Hematopoietic multipotent progenitor cell (in vitro differentiated cells): ENCODE data around the gene KCP. TPM values are rescaled to one million over a fixed set of nuclear protein-coding genes. Genes with fewer than 3 reads are reported as not detected.

Experiments
- DNase-seq, 3 donors: peaks; one replicate each; pipeline ENCODE4 v3.0.0-alpha.2; 2011 to 2015; ENCODE audit warnings: low read depth in 2 of 3, low spot score in 2 of 3
- total RNA-seq: library from RNA; depleted of rRNA; stranded (reverse); fragments of >200 nt; gene quantifications from one replicate; pipeline ENCODE4 v1.2.3, GENCODE V29; 2012

Gene KCP
- total RNA-seq, 1 donor: under 0.01 TPM

DNA sequence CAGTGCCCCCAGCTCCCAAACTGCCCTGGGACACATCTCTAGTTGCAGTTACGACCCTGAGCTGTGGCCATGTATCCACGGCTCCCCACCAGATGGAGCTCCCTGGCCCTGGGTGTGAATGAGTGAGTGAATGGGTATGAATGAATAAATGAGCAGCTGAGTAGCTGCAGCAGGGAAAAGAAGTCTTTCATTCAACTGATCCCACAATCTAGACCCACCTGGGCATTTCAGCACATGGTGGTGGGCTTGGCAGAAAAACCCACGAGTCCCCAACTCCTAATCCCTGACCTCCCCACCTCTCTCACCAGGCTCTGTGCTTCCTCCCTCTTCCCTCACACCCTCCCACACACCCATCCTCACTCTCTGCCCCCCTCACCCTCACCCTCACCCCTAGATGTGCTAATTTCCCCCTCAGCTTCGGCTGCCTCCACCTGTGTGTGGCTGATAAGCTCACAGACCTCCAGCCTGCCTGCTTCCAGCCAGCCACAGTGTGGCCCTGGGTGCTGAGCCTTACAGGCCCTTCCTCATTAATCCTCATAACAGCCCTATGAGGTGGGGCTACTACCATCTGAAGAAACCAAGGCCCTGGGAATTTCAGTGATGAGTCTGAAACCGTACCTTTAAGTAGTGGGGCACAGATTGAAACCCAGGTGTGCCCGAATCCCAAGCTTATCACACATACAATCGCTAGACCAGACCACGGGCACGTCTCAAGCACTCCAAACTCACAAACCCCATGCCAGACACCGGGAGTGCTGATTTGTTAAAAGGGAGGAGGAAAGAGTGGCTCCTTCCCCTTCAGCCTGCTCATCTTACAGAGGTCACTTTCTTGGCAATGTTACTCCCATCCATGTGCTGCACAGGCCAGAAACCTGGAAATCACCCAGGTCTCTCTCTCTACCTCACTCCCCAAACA, 50.1 kb downstream of the KCP start:
- peak in 2 of 3 donors; percentile 73 to 85 for DNase-seq

DNA sequence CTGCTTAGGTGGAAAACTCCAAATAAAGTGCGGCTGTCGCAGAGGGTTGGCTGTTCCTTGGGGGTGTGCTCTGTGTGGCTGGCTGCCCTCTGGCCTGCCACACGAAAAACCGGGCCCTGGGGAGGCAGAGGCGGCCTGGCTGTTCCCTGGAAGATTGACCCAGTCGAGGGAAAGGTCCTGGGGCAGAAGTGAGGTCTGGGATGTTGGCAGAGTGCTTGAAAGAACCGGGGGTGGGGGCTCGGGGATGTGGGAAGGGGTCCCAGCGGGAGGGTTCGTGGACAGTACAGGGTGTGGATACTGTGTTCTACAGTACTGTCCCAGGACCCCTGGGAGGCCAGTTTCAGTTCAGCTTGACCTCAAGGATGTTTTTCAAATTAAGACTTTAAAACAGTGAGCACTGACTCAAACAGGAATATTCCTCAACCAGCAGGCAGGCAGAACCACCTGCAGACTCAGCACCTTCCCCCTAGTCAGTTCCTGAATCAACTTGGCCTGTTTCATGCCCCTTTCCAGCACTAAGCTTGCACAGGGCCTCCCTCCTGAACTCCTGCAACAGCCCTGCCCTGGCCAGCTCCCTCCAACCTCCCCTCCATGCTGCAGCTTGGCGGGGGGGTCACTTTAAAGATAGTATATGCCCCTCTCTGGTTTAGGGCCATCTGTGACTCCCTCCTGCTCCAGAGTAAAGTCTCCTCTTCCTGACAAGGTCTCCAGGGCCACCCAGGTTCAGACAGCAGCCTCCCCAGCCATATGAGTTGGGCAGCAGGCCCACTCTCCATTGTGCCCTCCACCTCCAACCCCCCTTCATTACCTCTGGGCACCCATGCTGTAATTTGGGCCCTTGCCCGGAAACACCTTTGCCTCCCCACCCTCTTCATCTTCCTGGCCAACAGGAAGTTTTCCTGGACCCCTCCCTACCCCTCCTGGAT, 51.0 kb downstream of the KCP start:
- DNase-seq: no peak

DNA sequence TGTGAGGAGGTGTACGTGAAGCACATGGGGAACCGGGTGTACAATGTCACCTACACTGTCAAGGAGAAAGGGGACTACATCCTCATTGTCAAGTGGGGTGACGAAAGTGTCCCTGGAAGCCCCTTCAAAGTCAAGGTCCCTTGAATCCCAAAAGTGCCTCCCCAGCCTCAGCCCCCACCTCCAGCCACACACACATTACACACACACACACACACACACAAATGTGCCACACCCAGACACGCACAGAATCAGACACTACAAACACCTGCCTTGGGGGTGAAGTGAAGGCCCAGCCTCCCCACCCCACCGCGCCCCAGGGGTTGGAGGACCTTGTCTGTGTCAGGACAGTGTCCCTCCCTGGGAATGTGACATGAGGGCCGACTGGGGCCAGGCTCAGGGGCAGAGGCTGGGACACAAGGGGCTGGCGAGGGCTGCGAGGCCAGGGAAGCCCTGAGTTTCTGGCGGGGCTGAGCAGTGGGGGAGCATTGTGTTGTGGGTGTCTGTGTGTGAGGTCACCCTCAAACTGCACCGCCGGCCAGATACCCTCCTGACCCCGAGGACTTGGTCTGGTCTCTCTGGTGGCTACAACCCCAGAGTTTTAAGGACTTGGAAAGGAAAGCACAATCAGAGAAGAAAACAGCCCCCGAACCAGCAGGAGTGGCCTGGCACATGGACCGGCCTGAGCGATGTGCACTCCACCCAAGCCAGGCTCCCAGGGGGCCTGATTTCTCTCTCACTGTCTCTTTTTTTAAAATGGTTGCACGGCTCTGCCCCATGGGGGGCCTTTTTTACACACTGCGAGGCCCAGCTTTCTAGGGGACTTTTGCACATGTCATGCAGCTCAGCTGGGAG, 51.9 kb downstream of the KCP start:
- DNase-seq: no peak

DNA sequence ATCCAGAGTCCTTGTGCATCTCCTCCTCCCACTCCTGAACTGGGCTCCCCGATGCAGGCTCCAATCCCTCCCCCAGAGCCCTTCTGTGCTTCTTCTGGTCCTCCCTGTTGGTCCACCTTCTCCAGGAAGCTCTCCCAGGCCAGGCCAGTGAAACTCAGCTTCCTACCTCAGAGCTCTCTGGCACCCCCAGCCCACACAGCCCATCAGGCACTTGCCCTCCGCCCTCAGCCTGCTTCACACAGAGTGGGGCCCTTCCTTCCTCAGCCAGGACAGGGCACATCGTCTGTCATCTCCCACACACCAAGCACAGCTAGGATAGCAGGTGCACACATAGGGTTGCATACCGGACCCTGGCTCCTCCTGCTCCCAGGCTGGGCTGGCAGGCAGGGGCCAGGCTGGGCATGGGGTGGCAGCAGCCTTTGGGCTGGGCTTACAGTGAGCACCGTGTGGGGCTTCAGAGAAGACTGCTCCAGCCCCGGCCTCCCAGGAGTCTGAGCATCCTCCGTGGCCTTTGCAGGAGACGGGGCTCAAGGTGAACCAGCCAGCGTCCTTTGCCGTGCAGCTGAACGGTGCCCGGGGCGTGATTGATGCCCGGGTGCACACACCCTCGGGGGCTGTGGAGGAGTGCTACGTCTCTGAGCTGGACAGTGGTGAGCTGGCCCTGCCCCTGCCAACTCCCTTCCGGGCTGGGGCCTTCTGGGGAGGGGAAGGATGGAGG, 54.3 kb downstream of the KCP start:
- DNase-seq: no peak

DNA sequence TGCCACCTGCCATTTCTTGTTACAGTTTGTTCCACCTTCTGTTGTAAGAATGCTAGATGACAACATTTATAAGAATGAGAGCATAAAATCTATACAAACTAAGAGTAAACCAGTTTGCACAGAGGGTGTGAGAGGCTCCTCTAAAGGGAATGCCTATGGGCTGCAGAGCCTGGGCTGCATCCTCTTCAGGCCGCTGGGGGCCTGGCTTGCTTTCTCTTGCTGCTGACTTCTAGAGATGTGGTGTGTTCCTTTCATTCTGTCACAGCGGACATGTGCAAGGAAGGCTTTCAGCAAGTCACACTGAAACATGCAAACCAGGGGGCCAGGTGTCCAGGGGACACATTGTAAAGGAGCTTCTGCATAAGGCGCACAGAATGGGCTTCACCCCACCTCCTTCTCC, 55.0 kb downstream of the KCP start:
- DNase-seq: no peak

GRCh38 chr7:128854396-128854795, 56.1 kb downstream of the KCP start:
- DNase-seq: no peak

DNA sequence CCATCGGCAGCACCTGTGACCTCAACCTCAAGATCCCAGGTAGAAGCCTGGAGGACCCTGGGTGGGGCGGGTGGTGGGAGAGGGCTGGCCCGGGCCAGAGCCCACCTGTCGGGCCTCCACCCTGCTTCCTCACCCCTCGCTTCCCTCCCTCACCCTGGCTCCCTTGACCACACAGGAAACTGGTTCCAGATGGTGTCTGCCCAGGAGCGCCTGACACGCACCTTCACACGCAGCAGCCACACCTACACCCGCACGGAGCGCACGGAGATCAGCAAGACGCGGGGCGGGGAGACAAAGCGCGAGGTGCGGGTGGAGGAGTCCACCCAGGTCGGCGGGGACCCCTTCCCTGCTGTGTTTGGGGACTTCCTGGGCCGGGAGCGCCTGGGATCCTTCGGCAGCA, 56.7 kb downstream of the KCP start:
- peak in 1 of 3 donors; percentile 27 for DNase-seq

DNA sequence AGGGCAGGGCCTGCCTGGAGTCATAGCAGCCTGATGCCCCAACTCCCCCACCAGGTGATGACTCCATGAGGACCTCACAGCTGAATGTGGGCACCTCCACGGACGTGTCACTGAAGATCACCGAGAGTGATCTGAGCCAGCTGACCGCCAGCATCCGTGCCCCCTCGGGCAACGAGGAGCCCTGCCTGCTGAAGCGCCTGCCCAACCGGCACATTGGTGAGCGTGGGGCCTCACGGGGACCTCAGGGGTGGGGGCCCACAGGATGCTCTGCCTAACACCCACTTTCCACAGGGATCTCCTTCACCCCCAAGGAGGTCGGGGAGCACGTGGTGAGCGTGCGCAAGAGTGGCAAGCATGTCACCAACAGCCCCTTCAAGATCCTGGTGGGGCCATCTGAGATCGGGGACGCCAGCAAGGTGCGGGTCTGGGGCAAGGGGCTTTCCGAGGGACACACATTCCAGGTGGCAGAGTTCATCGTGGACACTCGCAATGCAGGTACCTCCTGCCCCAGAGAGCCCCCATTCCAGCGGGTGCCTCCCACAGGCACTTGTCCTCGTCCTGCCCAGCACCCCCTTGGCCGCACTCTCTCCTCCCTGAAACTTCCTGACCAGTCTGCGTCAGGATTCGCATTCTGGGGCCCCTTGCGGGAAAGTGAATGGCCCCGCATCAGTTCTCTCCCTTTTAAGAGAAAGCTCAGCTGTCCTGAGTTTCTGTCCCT, 57.8 kb downstream of the KCP start:
- no peak for DNase-seq

GRCh38 chr7:128849804-128850490, 60.6 kb downstream of the KCP start:
- no peak for DNase-seq

DNA sequence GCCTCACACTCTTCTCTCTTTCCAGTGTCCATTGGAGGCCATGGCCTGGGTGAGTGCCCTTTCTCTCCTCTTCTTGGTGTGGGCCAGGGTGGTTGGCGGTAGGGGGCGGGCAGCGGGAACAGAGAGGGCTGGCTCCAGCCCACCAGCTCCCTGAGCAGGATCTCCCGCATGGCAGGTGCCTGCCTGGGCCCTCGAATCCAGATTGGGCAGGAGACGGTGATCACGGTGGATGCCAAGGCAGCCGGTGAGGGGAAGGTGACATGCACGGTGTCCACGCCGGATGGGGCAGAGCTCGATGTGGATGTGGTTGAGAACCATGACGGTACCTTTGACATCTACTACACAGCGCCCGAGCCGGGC, 61.4 kb downstream of the KCP start:
- DNase-seq: no peak

GRCh38 chr7:128848289-128849155, 62.0 kb downstream of the KCP start:
- no peak for DNase-seq

DNA sequence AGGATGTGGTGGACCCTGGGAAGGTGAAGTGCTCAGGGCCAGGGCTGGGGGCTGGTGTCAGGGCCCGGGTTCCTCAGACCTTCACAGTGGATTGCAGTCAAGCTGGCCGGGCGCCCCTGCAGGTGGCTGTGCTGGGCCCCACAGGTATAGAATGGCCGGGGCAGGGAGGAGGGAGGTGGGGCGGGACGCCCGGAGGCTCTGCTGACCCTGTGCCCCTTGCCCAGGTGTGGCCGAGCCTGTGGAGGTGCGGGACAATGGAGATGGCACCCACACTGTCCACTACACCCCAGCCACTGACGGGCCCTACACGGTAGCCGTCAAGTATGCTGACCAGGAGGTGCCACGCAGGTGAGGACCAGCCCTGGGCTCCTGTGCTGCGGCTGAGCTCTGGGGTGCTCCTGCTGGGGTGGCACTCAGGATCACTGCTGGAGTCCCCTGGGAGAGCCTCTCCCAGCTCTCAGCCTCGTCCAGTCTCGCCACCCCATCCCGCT, 62.7 kb downstream of the KCP start:
- DNase-seq: no peak

GRCh38 chr7:128846781-128847444, 63.6 kb downstream of the KCP start:
- DNase-seq: no peak

GRCh38 chr7:128845987-128846386, 64.5 kb downstream of the KCP start:
- no peak for DNase-seq

DNA sequence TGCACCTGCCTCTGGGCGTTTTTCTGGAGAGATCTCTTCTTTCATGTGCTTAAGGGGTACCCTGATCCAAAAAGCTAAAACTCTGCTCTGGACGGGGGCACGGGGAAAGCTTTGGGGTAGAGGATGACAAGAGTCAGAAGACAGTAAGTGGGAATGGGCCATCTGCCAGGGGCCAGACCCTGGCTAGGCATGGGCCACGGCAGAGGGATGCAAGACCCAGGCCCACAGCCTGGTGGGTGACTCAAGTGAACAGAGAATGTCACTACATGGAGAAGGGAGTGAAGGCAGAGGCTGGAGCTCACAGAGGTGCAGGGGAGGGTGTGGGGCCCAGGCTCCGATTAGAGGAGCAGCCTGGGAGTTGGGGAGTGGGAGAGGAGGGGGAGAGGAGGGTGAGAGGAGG, 65.0 kb downstream of the KCP start:
- no peak for DNase-seq

GRCh38 chr7:128844777-128845311, 65.7 kb downstream of the KCP start:
- no peak for DNase-seq
